ENCODE results near the gene TMEM131L. TPM values are rescaled to one million over a fixed set of nuclear protein-coding genes. Genes with fewer than 3 reads are reported as not detected.

Gene TMEM131L
- polyA plus RNA-seq, 1 donor (not counting 4 experiments of a cell fraction or from before 2014, with no cell fraction given) = 10.3 TPM

DNA sequence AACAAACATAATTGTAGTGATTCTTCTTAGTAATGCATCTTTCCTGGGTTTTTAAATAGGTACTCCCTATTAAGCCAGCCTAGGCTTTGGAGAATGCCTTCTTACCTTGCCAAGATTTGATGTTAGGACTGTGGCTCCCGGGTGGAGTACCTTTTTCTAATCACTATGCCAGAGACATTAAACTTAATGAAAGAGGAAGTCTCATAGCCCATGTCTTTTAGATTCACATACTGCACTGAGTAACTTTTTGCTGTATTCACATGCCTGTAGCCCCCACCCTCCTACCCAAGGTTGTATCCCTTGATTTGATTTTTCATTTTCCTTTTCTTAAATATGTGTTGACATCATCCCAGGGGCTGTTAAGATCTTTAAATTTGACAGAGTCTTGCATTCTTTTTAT, 113.7 kb downstream of the TMEM131L start:
- Histone ChIP-seq H4K20me1 (ENCODE audit: control insufficient read depth, extremely low read depth, insufficient read depth, low read length) (no peaks in the 10 kb centered on the region), H3K36me3 (ENCODE audit: control insufficient read depth in 2 of 2, extremely low read depth in 1 of 2, insufficient read depth in 2 of 2, low read length in 2 of 2) (peaks cover 0 to 2% of the 10 kb centered on the region in 2 experiments), H3K27ac (ENCODE audit: control insufficient read depth, insufficient read depth, low read length) (no peak overlapping the region), H3K9me1 (ENCODE audit: control insufficient read depth, extremely low read depth, insufficient read depth, low read length) (no peaks in the 10 kb centered on the region), H3K9me3 (ENCODE audit: control insufficient read depth, low read depth, low read length) (no peaks in the 10 kb centered on the region), H3K4me3 (ENCODE audit: control insufficient read depth in 2 of 3, extremely low read depth in 1 of 3, insufficient read depth in 2 of 3, low read depth in 1 of 3, low read length in 3 of 3) (no peak overlapping the region), H2AFZ (ENCODE audit: control insufficient read depth, low read length) (no peak overlapping the region), H3K27me3 (ENCODE audit: control insufficient read depth, extremely low read depth, insufficient read depth, low read length) (no peaks in the 10 kb centered on the region), H3K79me2 (ENCODE audit: control insufficient read depth, insufficient read depth, low read length) (no peaks in the 10 kb centered on the region), H3K4me2 (ENCODE audit: control insufficient read depth, extremely low read depth, insufficient read depth, low read depth, low read length) (no peak overlapping the region), H3K9ac (ENCODE audit: control insufficient read depth, extremely low read depth, insufficient read depth, low read length) (no peak overlapping the region), H3K4me1 (ENCODE audit: control insufficient read depth, extremely low read depth, insufficient read depth, low read length) (no peaks in the 10 kb centered on the region)
- DNase-seq (ENCODE audit: low read depth, low spot score) (no peak), FAIRE-seq (no peak)
- TF ChIP-seq, protein P1, sequence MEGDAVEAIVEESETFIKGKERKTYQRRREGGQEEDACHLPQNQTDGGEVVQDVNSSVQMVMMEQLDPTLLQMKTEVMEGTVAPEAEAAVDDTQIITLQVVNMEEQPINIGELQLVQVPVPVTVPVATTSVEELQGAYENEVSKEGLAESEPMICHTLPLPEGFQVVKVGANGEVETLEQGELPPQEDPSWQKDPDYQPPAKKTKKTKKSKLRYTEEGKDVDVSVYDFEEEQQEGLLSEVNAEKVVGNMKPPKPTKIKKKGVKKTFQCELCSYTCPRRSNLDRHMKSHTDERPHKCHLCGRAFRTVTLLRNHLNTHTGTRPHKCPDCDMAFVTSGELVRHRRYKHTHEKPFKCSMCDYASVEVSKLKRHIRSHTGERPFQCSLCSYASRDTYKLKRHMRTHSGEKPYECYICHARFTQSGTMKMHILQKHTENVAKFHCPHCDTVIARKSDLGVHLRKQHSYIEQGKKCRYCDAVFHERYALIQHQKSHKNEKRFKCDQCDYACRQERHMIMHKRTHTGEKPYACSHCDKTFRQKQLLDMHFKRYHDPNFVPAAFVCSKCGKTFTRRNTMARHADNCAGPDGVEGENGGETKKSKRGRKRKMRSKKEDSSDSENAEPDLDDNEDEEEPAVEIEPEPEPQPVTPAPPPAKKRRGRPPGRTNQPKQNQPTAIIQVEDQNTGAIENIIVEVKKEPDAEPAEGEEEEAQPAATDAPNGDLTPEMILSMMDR (optimal IDR thresholded peaks at IDR 0.05 in 1 of 3, IDR thresholded peaks at IDR 0.05 in 1 of 3, conservative IDR thresholded peaks at IDR 0.05 in 1 of 3; ENCODE audit: extremely low read depth in 1 of 3, insufficient read depth in 2 of 3, low read length in 3 of 3) = no peak
- TF ChIP-seq EZH2 (IDR thresholded peaks at IDR 0.05; ENCODE audit: low read length) = no peak
- dilution Hi-C loops (cut with MboI; ENCODE audit: extremely low pct_ligation_motif_present, low sequenced_read_pairs) = no loop called here

- no peak overlapping the region for H3K4me3 ChIP-seq (ENCODE audit: control insufficient read depth in 2 of 3, extremely low read depth in 1 of 3, insufficient read depth in 2 of 3, low read depth in 1 of 3, low read length in 3 of 3)
- FAIRE-seq (no peak), DNase-seq (ENCODE audit: low read depth, low spot score) (no peak)
- dilution Hi-C loops (cut with MboI; ENCODE audit: extremely low pct_ligation_motif_present, low sequenced_read_pairs) = no loop called here
- H3K36me3 ChIP-seq (ENCODE audit: control insufficient read depth in 2 of 2, extremely low read depth in 1 of 2, insufficient read depth in 2 of 2, low read length in 2 of 2) = peaks cover 0 to 2% of the 10 kb centered on the region in 2 experiments
- no peaks in the 10 kb centered on the region for H3K4me1 ChIP-seq (ENCODE audit: control insufficient read depth, extremely low read depth, insufficient read depth, low read length)
- no peaks in the 10 kb centered on the region for H3K9me3 ChIP-seq (ENCODE audit: control insufficient read depth, low read depth, low read length)
- H3K79me2 ChIP-seq (ENCODE audit: control insufficient read depth, insufficient read depth, low read length) = no peaks in the 10 kb centered on the region
- no peak overlapping the region for H2AFZ ChIP-seq (ENCODE audit: control insufficient read depth, low read length)
- H3K27me3 ChIP-seq (ENCODE audit: control insufficient read depth, extremely low read depth, insufficient read depth, low read length) = no peaks in the 10 kb centered on the region
- H3K9ac ChIP-seq (ENCODE audit: control insufficient read depth, extremely low read depth, insufficient read depth, low read length) = no peak overlapping the region
- no peak overlapping the region for H3K27ac ChIP-seq (ENCODE audit: control insufficient read depth, insufficient read depth, low read length)
- H3K4me2 ChIP-seq (ENCODE audit: control insufficient read depth, extremely low read depth, insufficient read depth, low read depth, low read length) = no peak overlapping the region
- no peaks in the 10 kb centered on the region for H4K20me1 ChIP-seq (ENCODE audit: control insufficient read depth, extremely low read depth, insufficient read depth, low read length)
- H3K9me1 ChIP-seq (ENCODE audit: control insufficient read depth, extremely low read depth, insufficient read depth, low read length) = no peaks in the 10 kb centered on the region
- TF ChIP-seq EZH2 (IDR thresholded peaks at IDR 0.05; ENCODE audit: low read length) = no peak
- TF ChIP-seq, protein P1 (optimal IDR thresholded peaks at IDR 0.05 in 1 of 3, IDR thresholded peaks at IDR 0.05 in 1 of 3, conservative IDR thresholded peaks at IDR 0.05 in 1 of 3; ENCODE audit: extremely low read depth in 1 of 3, insufficient read depth in 2 of 3, low read length in 3 of 3) = no peak
These were observed 117.0 kb downstream of the TMEM131L start for GRCh38 chr4:153582954-153583702.

Measured in keratinocyte (primary cell).